Lower leg skin (tissue), 4 donors: ENCODE measurements around the gene ZNF219. TPM values are rescaled to one million over a fixed set of nuclear protein-coding genes. Genes with fewer than 3 reads are reported as not detected.

Source experiments
- DNase-seq, 2 donors: peaks; one replicate each; pipeline ENCODE4 v3.0.0-alpha.2; 2019; ENCODE audit warnings: low spot score in 2 of 2
- H3K4me3 ChIP-seq: fragments of 200-600 bp; sonication (generic); 2 replicates; pipeline ENCODE4 v1.5.1; 2017; ENCODE audit warnings: mild to moderate bottlenecking, low read depth; ENCODE audit not compliant: poor library complexity, severe bottlenecking
- CTCF ChIP-seq, 3 donors: fragments of 450-650 bp; IDR thresholded peaks; one replicate each; pipeline ENCODE4 v1.5.1; 2016; ENCODE audit warnings: antibody characterized with exemption in 3 of 3, mild to moderate bottlenecking in 3 of 3, moderate library complexity in 2 of 3
- POLR2A ChIP-seq, 2 donors: fragments of 450-650 bp; IDR thresholded peaks; one replicate each; pipeline ENCODE4 v1.6.1; 2016 to 2017; ENCODE audit warnings: antibody characterized with exemption in 2 of 2, mild to moderate bottlenecking in 1 of 2, moderate library complexity in 1 of 2
- WGBS, 2 donors: methylation state at CpG; one replicate each; pipeline ENCODE4 v1.1.5; 2018; 5-methylcytosine and 5-hydroxymethylcytosine counted together
- intact Hi-C: fragments of 100-400 bp; cut with DNase I; formaldehyde crosslinking; loops from one replicate; pipeline ENCODE4 v1.15.0; 2023; ENCODE audit warnings: low total_unique reads
- total RNA-seq, 4 donors: library from RNA; depleted of rRNA; stranded (reverse); fragments of >200 nt; gene quantifications; one replicate each; pipeline ENCODE4 v1.1.0, GENCODE V29; 2016

The ZNF219 gene
- total RNA-seq, 4 donors from 2014 or later, result 56.9 to 89.9 (median 82.2) TPM

GRCh38 chr14:21104448-21105060 lies 6.1 kb upstream of the ZNF219 start:
- WGBS, 2 donors, result 4 to 8% methylated on average over 8 of the region's 8 CpGs
- peak in 1 of 3 donors; percentile 86 for TF ChIP-seq CTCF (IDR thresholded peaks at IDR 0.05)
- TF ChIP-seq POLR2A (IDR thresholded peaks at IDR 0.05), result no peak
- peak; percentile 81 to 96 for DNase-seq
- intact Hi-C loops, result no loop called here
- peak overlapping the region; percentile 49 for H3K4me3 ChIP-seq

- intact Hi-C loops, result no loop called here
- TF ChIP-seq CTCF (IDR thresholded peaks at IDR 0.05), result peak in 1 of 3 donors; percentile 95
- peak in 1 of 2 donors; percentile 48 for TF ChIP-seq POLR2A (IDR thresholded peaks at IDR 0.05)
- 0 to 1% methylated on average over 23 to 52 of the region's 62 CpGs for WGBS, 2 donors
Measured at GRCh38 chr14:21103710-21104447, 5.4 kb upstream of the ZNF219 start.

GRCh38 chr14:21103411-21103709 lies 4.9 kb upstream of the ZNF219 start:
- TF ChIP-seq POLR2A (IDR thresholded peaks at IDR 0.05), result no peak
- TF ChIP-seq CTCF (IDR thresholded peaks at IDR 0.05), result no peak
- WGBS, 2 donors, result 1% methylated on average over 9 of the region's 9 CpGs
- H3K4me3 ChIP-seq, result no peak overlapping the region
- no peak for DNase-seq
- intact Hi-C loops, result no loop called here

More at GRCh38 chr14:21103710-21104447, 5.4 kb upstream of the ZNF219 start:
- peak; percentile 97 to 99 for DNase-seq
- H3K4me3 ChIP-seq, result peak overlapping the region; percentile 49

GRCh38 chr14:21102521-21103410 lies 4.3 kb upstream of the ZNF219 start:
- 16 to 17% methylated on average over 9 of the region's 9 CpGs for WGBS, 2 donors
- H3K4me3 ChIP-seq, result no peak overlapping the region
- intact Hi-C loops, result no loop called here
- DNase-seq, result no peak
- TF ChIP-seq CTCF (IDR thresholded peaks at IDR 0.05), result no peak
- no peak for TF ChIP-seq POLR2A (IDR thresholded peaks at IDR 0.05)

- TF ChIP-seq POLR2A (IDR thresholded peaks at IDR 0.05) (no peak), CTCF (IDR thresholded peaks at IDR 0.05) (no peak)
- WGBS, 2 donors, result 78 to 88% methylated on average over 8 of the region's 8 CpGs
- intact Hi-C loops, result no loop called here
- DNase-seq, result no peak
- H3K4me3 ChIP-seq, result no peak overlapping the region
Measured at GRCh38 chr14:21101802-21102413, 3.5 kb upstream of the ZNF219 start.
